Measurements from ENCODE around the gene AOAH.

Gene AOAH

DNA sequence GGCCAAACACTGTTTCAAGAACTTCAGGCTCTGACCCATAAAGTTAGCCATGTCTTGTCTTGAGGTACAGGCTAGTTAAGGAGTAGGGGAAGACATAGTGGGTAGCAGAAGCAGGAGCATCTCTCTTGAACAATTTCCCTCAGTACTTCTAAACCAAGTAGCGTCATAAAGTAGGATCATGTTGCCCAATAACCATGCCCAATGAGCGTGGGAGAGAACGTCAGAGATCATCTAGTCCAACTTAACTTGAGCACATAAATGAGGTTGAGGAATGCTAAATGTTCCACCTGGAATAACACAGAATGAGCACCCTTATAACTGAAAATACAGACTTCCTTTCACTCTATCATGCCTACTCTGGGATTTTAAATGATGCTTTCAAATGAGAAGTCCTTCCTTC, 134.9 kb downstream of the AOAH start:
- H3K4me1 Mint-ChIP-seq (ENCODE audit: low read depth) = no peaks in the 10 kb centered on the region
- H3K27ac Mint-ChIP-seq = no peak overlapping the region
- no peaks in the 10 kb centered on the region for H3K9me3 Mint-ChIP-seq (ENCODE audit: low read depth)
- no peak overlapping the region for H3K4me3 Mint-ChIP-seq
- H3K27me3 Mint-ChIP-seq = no peaks in the 10 kb centered on the region
- peaks cover 17% of the 10 kb centered on the region for H3K36me3 Mint-ChIP-seq

DNA sequence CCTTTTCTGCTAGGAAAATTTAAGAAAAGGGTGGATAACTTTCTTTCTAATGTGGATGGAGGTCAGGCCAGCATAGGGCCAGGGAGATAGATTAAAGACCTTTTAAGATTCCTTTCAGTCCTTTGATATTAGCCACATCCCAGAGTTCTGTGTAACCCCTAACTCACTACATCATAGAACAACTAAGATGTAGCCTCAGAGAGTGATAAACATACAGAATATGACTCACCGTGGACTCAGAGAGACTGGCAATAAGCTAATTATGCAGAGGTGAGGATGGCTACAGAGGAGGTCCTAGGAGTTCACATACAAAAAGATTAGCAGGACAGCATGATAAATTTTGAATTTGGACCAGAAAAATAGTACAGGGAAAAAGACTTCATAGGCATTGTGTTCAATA, 141.0 kb downstream of the AOAH start:
- Mint-ChIP-seq H3K27me3 (no peaks in the 10 kb centered on the region), H3K4me1 (ENCODE audit: low read depth) (peaks cover 14% of the 10 kb centered on the region), H3K4me3 (no peak overlapping the region), H3K9me3 (ENCODE audit: low read depth) (peaks cover 7% of the 10 kb centered on the region), H3K27ac (no peak overlapping the region), H3K36me3 (peaks cover 21% of the 10 kb centered on the region)

DNA sequence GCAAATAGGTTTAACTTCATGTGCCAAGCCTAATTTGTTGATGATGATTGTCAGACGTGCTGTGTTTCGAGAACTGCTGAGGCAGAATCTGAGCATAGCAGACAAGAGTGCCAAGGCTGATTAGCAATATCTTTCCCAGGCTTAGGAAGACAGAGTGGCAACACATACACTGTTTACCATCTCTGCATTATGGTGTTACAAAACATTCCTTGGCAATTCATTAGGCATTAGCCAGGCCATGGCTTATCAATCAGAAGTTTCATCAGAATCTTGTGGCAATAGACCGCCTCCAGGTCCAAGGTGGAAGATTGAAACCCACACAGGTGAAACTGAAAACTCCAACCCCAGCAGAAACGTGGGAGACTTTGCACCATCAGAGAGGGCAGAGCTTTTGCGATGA, 148.5 kb downstream of the AOAH start:
- H3K9me3 Mint-ChIP-seq (ENCODE audit: low read depth) = peaks cover 7% of the 10 kb centered on the region
- H3K27ac Mint-ChIP-seq = no peak overlapping the region
- H3K27me3 Mint-ChIP-seq = no peaks in the 10 kb centered on the region
- peaks cover 24% of the 10 kb centered on the region for H3K36me3 Mint-ChIP-seq
- peaks cover 11% of the 10 kb centered on the region for H3K4me1 Mint-ChIP-seq (ENCODE audit: low read depth)
- no peak overlapping the region for H3K4me3 Mint-ChIP-seq

DNA sequence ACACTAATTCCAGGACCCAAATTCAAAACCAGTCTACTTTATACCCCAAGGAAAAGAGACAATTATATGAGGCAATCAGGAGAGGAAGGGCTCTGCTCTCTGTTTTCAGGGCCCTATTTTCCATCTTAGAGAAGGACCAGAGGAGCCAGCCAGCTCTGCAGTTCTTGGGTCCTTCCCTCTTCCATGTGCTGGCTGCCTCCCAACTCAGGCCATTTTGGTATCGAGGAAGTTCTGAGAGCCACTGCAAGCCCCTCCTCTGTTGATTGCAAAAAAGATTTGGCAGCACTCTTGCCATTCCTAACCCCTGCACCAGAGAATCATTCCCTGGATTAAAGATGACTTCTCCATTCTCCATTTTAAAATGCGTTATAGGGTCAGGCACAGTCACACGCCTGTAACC, 151.2 kb downstream of the AOAH start:
- Mint-ChIP-seq H3K27me3 (no peaks in the 10 kb centered on the region), H3K4me3 (no peak overlapping the region), H3K36me3 (peaks cover 16% of the 10 kb centered on the region), H3K9me3 (ENCODE audit: low read depth) (no peaks in the 10 kb centered on the region), H3K4me1 (ENCODE audit: low read depth) (peaks cover 19% of the 10 kb centered on the region), H3K27ac (peak overlapping the region; percentile 46)

DNA sequence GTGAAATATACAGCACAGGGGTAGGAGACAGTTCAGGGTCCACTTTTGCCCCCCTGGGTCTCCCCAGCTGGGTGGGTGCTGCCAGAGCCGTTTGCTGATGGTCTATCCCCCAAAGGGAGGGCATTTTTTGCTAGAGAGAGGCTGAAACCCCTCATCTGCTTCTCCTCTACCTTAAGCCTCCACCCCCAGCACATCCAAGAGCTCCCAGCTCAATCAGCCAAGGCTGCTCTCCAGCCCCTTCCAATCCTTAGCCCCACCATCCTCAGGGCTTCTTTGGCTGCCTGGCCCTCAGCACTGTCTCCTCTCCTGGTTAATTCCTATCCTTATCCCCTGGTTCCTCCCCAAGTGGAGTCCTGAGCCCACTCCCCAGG, 153.1 kb downstream of the AOAH start:
- H3K27me3 Mint-ChIP-seq = no peaks in the 10 kb centered on the region
- H3K27ac Mint-ChIP-seq = no peak overlapping the region
- peaks cover 18% of the 10 kb centered on the region for H3K36me3 Mint-ChIP-seq
- no peak overlapping the region for H3K4me3 Mint-ChIP-seq
- no peaks in the 10 kb centered on the region for H3K9me3 Mint-ChIP-seq (ENCODE audit: low read depth)
- H3K4me1 Mint-ChIP-seq (ENCODE audit: low read depth) = peaks cover 19% of the 10 kb centered on the region

- H3K4me3 Mint-ChIP-seq = no peak overlapping the region
- H3K9me3 Mint-ChIP-seq (ENCODE audit: low read depth) = no peaks in the 10 kb centered on the region
- no peak overlapping the region for H3K27ac Mint-ChIP-seq
- H3K36me3 Mint-ChIP-seq = peaks cover 14% of the 10 kb centered on the region
- no peaks in the 10 kb centered on the region for H3K27me3 Mint-ChIP-seq
- H3K4me1 Mint-ChIP-seq (ENCODE audit: low read depth) = peaks cover 19% of the 10 kb centered on the region
Observed at GRCh38 chr7:36570528-36571189, 153.6 kb downstream of the AOAH start.

GRCh38 chr7:36568452-36568849, 155.8 kb downstream of the AOAH start:
- H3K4me1 Mint-ChIP-seq (ENCODE audit: low read depth) = peaks cover 17% of the 10 kb centered on the region

GRCh38 chr7:36567699-36568451, 156.4 kb downstream of the AOAH start:
- H3K4me1 Mint-ChIP-seq (ENCODE audit: low read depth) = peaks cover 17% of the 10 kb centered on the region
- H3K27me3 Mint-ChIP-seq = no peaks in the 10 kb centered on the region
- H3K36me3 Mint-ChIP-seq = peaks cover 12% of the 10 kb centered on the region
- H3K9me3 Mint-ChIP-seq (ENCODE audit: low read depth) = no peaks in the 10 kb centered on the region
- no peak overlapping the region for H3K27ac Mint-ChIP-seq
- H3K4me3 Mint-ChIP-seq = no peak overlapping the region

More at GRCh38 chr7:36568452-36568849, 155.8 kb downstream of the AOAH start:
- Mint-ChIP-seq H3K4me3 (no peak overlapping the region), H3K27me3 (no peaks in the 10 kb centered on the region), H3K9me3 (ENCODE audit: low read depth) (no peaks in the 10 kb centered on the region), H3K36me3 (peaks cover 12% of the 10 kb centered on the region), H3K27ac (no peak overlapping the region)

GRCh38 chr7:36565792-36566356, 158.4 kb downstream of the AOAH start:
- no peaks in the 10 kb centered on the region for H3K27me3 Mint-ChIP-seq
- H3K4me3 Mint-ChIP-seq = no peak overlapping the region
- H3K27ac Mint-ChIP-seq = no peak overlapping the region
- peaks cover 11% of the 10 kb centered on the region for H3K4me1 Mint-ChIP-seq (ENCODE audit: low read depth)
- H3K36me3 Mint-ChIP-seq = peaks cover 12% of the 10 kb centered on the region
- H3K9me3 Mint-ChIP-seq (ENCODE audit: low read depth) = no peaks in the 10 kb centered on the region

DNA sequence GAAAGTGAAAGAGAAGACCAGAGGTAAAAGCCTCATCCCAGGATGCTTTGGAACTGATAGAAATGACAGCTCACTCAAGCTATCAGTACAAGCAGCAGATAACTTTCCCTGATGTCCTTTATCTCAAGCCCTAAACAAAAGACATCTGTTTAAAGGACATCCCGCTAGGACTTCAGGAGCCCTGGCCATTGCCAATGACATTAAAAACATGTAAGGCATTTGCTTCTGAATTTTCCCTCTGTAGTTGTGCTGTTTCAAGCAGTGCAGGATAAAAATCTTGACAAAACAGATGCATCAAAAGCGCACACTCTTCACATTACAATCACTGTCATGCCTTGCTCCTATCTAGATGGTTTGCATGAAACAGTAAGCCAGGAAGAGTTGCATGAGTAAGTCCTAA, 159.8 kb downstream of the AOAH start:
- Mint-ChIP-seq H3K9me3 (ENCODE audit: low read depth) (no peaks in the 10 kb centered on the region), H3K36me3 (peaks cover 8% of the 10 kb centered on the region), H3K4me3 (no peak overlapping the region), H3K27me3 (no peaks in the 10 kb centered on the region), H3K27ac (no peak overlapping the region), H3K4me1 (ENCODE audit: low read depth) (peaks cover 4% of the 10 kb centered on the region)

- Mint-ChIP-seq H3K27me3 (no peaks in the 10 kb centered on the region), H3K27ac (peak overlapping the region; percentile 24), H3K9me3 (ENCODE audit: low read depth) (no peaks in the 10 kb centered on the region), H3K4me1 (ENCODE audit: low read depth) (peaks cover 4% of the 10 kb centered on the region), H3K36me3 (peaks cover 12% of the 10 kb centered on the region), H3K4me3 (no peak overlapping the region)
Observed at GRCh38 chr7:36563706-36564327, 160.5 kb downstream of the AOAH start.

DNA sequence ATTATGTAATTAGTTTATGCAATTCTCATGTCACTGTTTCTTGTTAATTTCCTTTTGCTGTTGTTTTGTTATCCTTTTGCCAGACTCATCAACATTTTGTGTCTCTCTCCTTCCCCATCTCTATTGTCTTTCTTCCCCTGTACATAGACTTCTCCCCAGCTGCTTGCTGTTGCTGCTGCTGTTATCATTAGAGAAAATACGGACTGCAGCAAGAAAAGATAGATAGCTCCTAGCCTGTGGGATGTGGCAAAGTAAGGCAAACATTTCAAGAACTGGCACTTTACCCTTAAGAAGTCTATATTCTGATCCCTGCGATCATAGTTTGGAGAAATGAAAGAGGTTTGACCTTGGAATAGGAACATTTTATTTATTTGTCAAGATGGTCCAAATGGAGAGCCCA, 162.2 kb downstream of the AOAH start:
- Mint-ChIP-seq H3K4me1 (ENCODE audit: low read depth) (peaks cover 2% of the 10 kb centered on the region), H3K27me3 (no peaks in the 10 kb centered on the region), H3K27ac (no peak overlapping the region), H3K9me3 (ENCODE audit: low read depth) (no peaks in the 10 kb centered on the region), H3K36me3 (peaks cover 8% of the 10 kb centered on the region), H3K4me3 (no peak overlapping the region)

GRCh38 chr7:36549029-36549428, 175.3 kb downstream of the AOAH start:
- Mint-ChIP-seq H3K27me3 (no peaks in the 10 kb centered on the region), H3K4me1 (ENCODE audit: low read depth) (no peaks in the 10 kb centered on the region), H3K36me3 (peaks cover 10% of the 10 kb centered on the region), H3K27ac (no peak overlapping the region), H3K9me3 (ENCODE audit: low read depth) (no peaks in the 10 kb centered on the region), H3K4me3 (no peak overlapping the region)

GRCh38 chr7:36547416-36547815, 176.9 kb downstream of the AOAH start:
- Mint-ChIP-seq H3K4me3 (no peak overlapping the region), H3K9me3 (ENCODE audit: low read depth) (no peaks in the 10 kb centered on the region), H3K27me3 (no peaks in the 10 kb centered on the region), H3K27ac (no peak overlapping the region), H3K4me1 (ENCODE audit: low read depth) (no peaks in the 10 kb centered on the region), H3K36me3 (peaks cover 7% of the 10 kb centered on the region)

DNA sequence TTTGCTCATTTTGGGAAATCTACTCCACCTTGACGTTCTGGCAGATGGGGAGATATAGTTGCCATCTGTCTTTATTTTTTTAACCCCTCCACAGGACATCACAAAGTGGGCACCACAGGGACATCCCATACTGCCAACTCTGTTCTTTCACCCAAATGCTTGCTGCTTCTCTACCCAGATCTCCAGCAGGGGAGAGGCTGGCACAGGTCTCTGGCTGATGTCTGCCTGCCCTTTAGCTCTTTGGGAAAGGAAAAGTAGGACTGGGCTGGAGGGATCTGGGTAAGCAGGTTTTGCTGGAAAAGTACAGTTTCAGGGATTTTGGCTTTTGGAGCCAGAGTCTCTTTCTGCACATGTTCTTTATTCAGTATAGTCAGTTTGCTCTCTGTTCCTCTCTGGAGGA, 178.0 kb downstream of the AOAH start:
- Mint-ChIP-seq H3K27me3 (no peaks in the 10 kb centered on the region), H3K4me3 (no peak overlapping the region), H3K4me1 (ENCODE audit: low read depth) (no peaks in the 10 kb centered on the region), H3K36me3 (peaks cover 6% of the 10 kb centered on the region), H3K27ac (no peak overlapping the region), H3K9me3 (ENCODE audit: low read depth) (no peaks in the 10 kb centered on the region)
